Raji (cell line): Measurements from ENCODE around the gene NR3C2.

ENCODE experiments used
- POLR2A ChIP-seq: IDR thresholded peaks from 2 replicates; pipeline ENCODE4 v1.6.1; 2011; ENCODE audit warnings: low read depth, low read length, control low read depth; ENCODE audit not compliant: insufficient read depth

Gene NR3C2

GRCh38 chr4:148053298-148054003 is 388.8 kb downstream of the NR3C2 start:
- TF ChIP-seq POLR2A = no peak

GRCh38 chr4:148052448-148052847 is 389.8 kb downstream of the NR3C2 start:
- no peak for TF ChIP-seq POLR2A

- TF ChIP-seq POLR2A = no peak
Measured at GRCh38 chr4:148051403-148051802, 390.8 kb downstream of the NR3C2 start.

- no peak for TF ChIP-seq POLR2A
Measured at GRCh38 chr4:148048598-148048997, 393.6 kb downstream of the NR3C2 start.

- no peak for TF ChIP-seq POLR2A
Measured at GRCh38 chr4:148044912-148045352, 397.3 kb downstream of the NR3C2 start.

GRCh38 chr4:148044089-148044911 is 397.9 kb downstream of the NR3C2 start:
- TF ChIP-seq POLR2A = no peak

- TF ChIP-seq POLR2A = no peak
Measured at GRCh38 chr4:148041606-148042329, 400.4 kb downstream of the NR3C2 start.

GRCh38 chr4:148034813-148035212 is 407.4 kb downstream of the NR3C2 start:
- TF ChIP-seq POLR2A = no peak

GRCh38 chr4:148030193-148030873 is 411.9 kb downstream of the NR3C2 start:
- no peak for TF ChIP-seq POLR2A

GRCh38 chr4:148029781-148030180 is 412.4 kb downstream of the NR3C2 start:
- no peak for TF ChIP-seq POLR2A
